H1 (cell line): ENCODE measurements around the gene ST7L. TPM values are rescaled to one million over a fixed set of nuclear protein-coding genes. Genes with fewer than 3 reads are reported as not detected.
A peak's percentile ranks its signal among the peaks of the same experiment; 100 is the strongest.

Experiments
- CTCF ChIA-PET: fragments of 300-600 bp; sonication (Branson Sonifier 250); formaldehyde crosslinking; loops from one replicate; lab custom pipeline; 2021; ENCODE audit not compliant: partially characterized antibody; lab: Charles Lee
- POLR2A ChIA-PET: fragments of 300-600 bp; sonication (Branson Sonifier 250); formaldehyde crosslinking; loops from one replicate; lab custom pipeline; 2021; ENCODE audit warnings: inconsistent platforms; ENCODE audit not compliant: partially characterized antibody; lab: Charles Lee
- DNase-seq, 2 experiments: peaks; one replicate each; pipeline versions ENCODE4 v3.0.0 to v3.0.0-alpha.2; 2010 to 2022; ENCODE audit warnings: low spot score in 2 of 2, low read depth in 1 of 2, mixed read lengths in 1 of 2
- FAIRE-seq: peaks from 2 replicates; lab custom pipeline; 2011; peaks lifted over from hg19 to GRCh38; lab: Jason Lieb, UNC
- H2AFZ ChIP-seq: 2 replicates; pipeline ENCODE4 v1.8.1; 2012; ENCODE audit warnings: low read length, inconsistent platforms
- H2AK5ac ChIP-seq: 2 replicates; pipeline ENCODE4 v1.6.1; 2013; ENCODE audit warnings: low read depth, low read length
- H2BK120ac ChIP-seq: replicated peaks from 2 replicates; pipeline ENCODE3; 2013; ENCODE audit warnings: low read depth, low read length, inconsistent platforms
- H2BK12ac ChIP-seq: 2 replicates; pipeline ENCODE4 v1.6.1; 2013; ENCODE audit warnings: low read depth, low read length
- H2BK15ac ChIP-seq: 2 replicates; pipeline ENCODE4 v1.6.1; 2013; ENCODE audit warnings: low read length
- H2BK20ac ChIP-seq: 2 replicates; pipeline ENCODE4 v1.6.1; 2013; ENCODE audit warnings: low read length
- H2BK5ac ChIP-seq: 2 replicates; pipeline ENCODE4 v1.6.1; 2013; ENCODE audit warnings: low read depth, low read length
- H3K14ac ChIP-seq: 2 replicates; pipeline ENCODE4 v1.6.1; 2013; ENCODE audit warnings: inconsistent platforms; ENCODE audit not compliant: insufficient read length
- H3K18ac ChIP-seq: 2 replicates; pipeline ENCODE4 v1.6.1; 2013; ENCODE audit warnings: low read length; ENCODE audit errors: extremely low read depth
- H3K23ac ChIP-seq: 2 replicates; pipeline ENCODE4 v1.6.1; 2013; ENCODE audit warnings: inconsistent platforms; ENCODE audit not compliant: insufficient read length
- H3K23me2 ChIP-seq: 2 replicates; pipeline ENCODE4 v1.6.1; 2013; ENCODE audit warnings: low read depth, low read length
- H3K27ac ChIP-seq: 2 replicates; pipeline ENCODE4 v1.6.1; 2011; ENCODE audit warnings: low read depth, low read length, inconsistent platforms
- H3K27me3 ChIP-seq, 4 experiments: replicated peaks in 1 of 4; 1 replicate in 1 of 4; 2 replicates in 3 of 4; pipeline versions ENCODE4 v1.6.1 to v1.8.1; 2011 to 2013; ENCODE audit warnings: low read length in 3 of 4, mild to moderate bottlenecking in 3 of 4, inconsistent platforms in 2 of 4, mixed read lengths in 2 of 4, moderate library complexity in 1 of 4; ENCODE audit not compliant: control insufficient read depth in 3 of 4, insufficient read depth in 3 of 4; ENCODE audit errors: extremely low read depth in 1 of 4
- H3K36me3 ChIP-seq, 4 experiments: 2 replicates each; pipeline versions ENCODE4 v1.6.1 to v1.8.1; 2011 to 2013; ENCODE audit warnings: mild to moderate bottlenecking in 4 of 4, low read length in 3 of 4, moderate library complexity in 2 of 4, control low read depth in 1 of 4, inconsistent platforms in 1 of 4; ENCODE audit not compliant: insufficient read depth in 4 of 4, control insufficient read depth in 2 of 4
- H3K4ac ChIP-seq: replicated peaks from 2 replicates; pipeline ENCODE3; 2013; ENCODE audit warnings: low read length, low read depth, mixed read lengths, inconsistent platforms; ENCODE audit not compliant: insufficient read length
- H3K4me1 ChIP-seq, 4 experiments: replicated peaks in 1 of 4; 1 replicate in 1 of 4; 2 replicates in 3 of 4; pipeline versions ENCODE4 v1.6.1 to v1.8.1; 2011 to 2013; ENCODE audit warnings: low read length in 3 of 4, inconsistent platforms in 2 of 4, mixed read lengths in 1 of 4; ENCODE audit not compliant: insufficient read depth in 4 of 4, control insufficient read depth in 3 of 4
- H3K4me2 ChIP-seq, 2 experiments: 2 replicates each; pipeline versions ENCODE4 v1.6.1 to v1.8.1; 2011 to 2013; ENCODE audit warnings: low read depth in 2 of 2, low read length in 2 of 2, control low read depth in 1 of 2, inconsistent platforms in 1 of 2, mild to moderate bottlenecking in 1 of 2; ENCODE audit not compliant: insufficient read depth in 1 of 2
- H3K4me3 ChIP-seq, 4 experiments: fragments of 200-600, 300-600 bp in 1 of 4; sonication (generic), shearing (Covaris generic), sonication (Bioruptor Twin) in 1 of 4; 2 replicates each; pipeline versions ENCODE4 v1.5.1 to v1.8.1; 2011 to 2016; ENCODE audit warnings: low read length in 4 of 4, low read depth in 3 of 4, control low read depth in 2 of 4, inconsistent platforms in 2 of 4, mild to moderate bottlenecking in 2 of 4, mixed read lengths in 1 of 4, moderate library complexity in 1 of 4; ENCODE audit not compliant: insufficient read depth in 2 of 4; ENCODE audit errors: extremely low read depth in 1 of 4
- H3K56ac ChIP-seq: replicated peaks from 2 replicates; pipeline ENCODE3; 2013; ENCODE audit warnings: low read depth, mild to moderate bottlenecking, mixed read lengths, low read length, inconsistent platforms; ENCODE audit not compliant: insufficient read length
- H3K79me1 ChIP-seq: 2 replicates; pipeline ENCODE4 v1.6.1; 2013; ENCODE audit warnings: low read depth, low read length, control low read depth
- H3K79me2 ChIP-seq, 2 experiments: 2 replicates each; pipeline versions ENCODE4 v1.6.1 to v1.8.1; 2012 to 2013; ENCODE audit warnings: low read length in 2 of 2, mild to moderate bottlenecking in 2 of 2, inconsistent platforms in 1 of 2; ENCODE audit not compliant: insufficient read depth in 2 of 2, control insufficient read depth in 1 of 2
- H3K9ac ChIP-seq, 4 experiments: replicated peaks in 1 of 4; 1 replicate in 1 of 4; 2 replicates in 3 of 4; pipeline versions ENCODE4 v1.6.1 to v1.8.1; 2011 to 2013; ENCODE audit warnings: low read depth in 3 of 4, low read length in 3 of 4, control low read depth in 2 of 4, mild to moderate bottlenecking in 2 of 4, moderate library complexity in 2 of 4, inconsistent platforms in 1 of 4; ENCODE audit errors: extremely low read depth in 1 of 4
- H3K9me3 ChIP-seq, 2 experiments: 2 replicates each; pipeline versions ENCODE4 v1.6.1 to v1.8.1; 2012 to 2013; ENCODE audit warnings: mild to moderate bottlenecking in 2 of 2, moderate library complexity in 2 of 2, control low read depth in 1 of 2, inconsistent platforms in 1 of 2, low read depth in 1 of 2, low read length in 1 of 2, mixed read lengths in 1 of 2; ENCODE audit not compliant: insufficient read depth in 2 of 2
- H4K20me1 ChIP-seq, 2 experiments: replicated peaks in 1 of 2; 2 replicates each; pipeline versions ENCODE3 to v1.8.1; 2011 to 2013; ENCODE audit warnings: inconsistent platforms in 2 of 2, low read length in 2 of 2, mild to moderate bottlenecking in 1 of 2; ENCODE audit not compliant: insufficient read depth in 2 of 2, control insufficient read depth in 1 of 2
- H4K5ac ChIP-seq: 2 replicates; pipeline ENCODE4 v1.6.1; 2013; ENCODE audit warnings: low read length, low read depth, mixed read lengths, inconsistent platforms; ENCODE audit not compliant: insufficient read length
- H4K8ac ChIP-seq: 2 replicates; pipeline ENCODE4 v1.8.0; 2013; ENCODE audit warnings: mild to moderate bottlenecking, moderate library complexity, low read length, inconsistent platforms; ENCODE audit not compliant: insufficient read depth; ENCODE audit errors: extremely low read depth
- H4K91ac ChIP-seq: replicated peaks from 2 replicates; pipeline ENCODE3; 2013; ENCODE audit warnings: low read length, mixed read lengths, inconsistent platforms; ENCODE audit not compliant: insufficient read length
- BRCA1 ChIP-seq: IDR thresholded peaks from 2 replicates; pipeline ENCODE4 v1.6.1; 2012; ENCODE audit warnings: low read depth, low read length, improper control_type of control experiment
- JUND ChIP-seq: IDR thresholded peaks from 2 replicates; pipeline ENCODE4 v1.6.1; 2011; ENCODE audit warnings: mild to moderate bottlenecking, improper control_type of control experiment, low read length
- KDM4A ChIP-seq: IDR thresholded peaks from one replicate; pipeline ENCODE4 v1.7.1; 2012; ENCODE audit warnings: low read depth, mild to moderate bottlenecking, moderate library complexity, low read length, inconsistent platforms; ENCODE audit not compliant: severe bottlenecking
- TBP ChIP-seq: IDR thresholded peaks from 2 replicates; pipeline ENCODE4 v1.6.1; 2011; ENCODE audit warnings: low read depth, low read length, improper control_type of control experiment
- TCF12 ChIP-seq: IDR thresholded peaks from 2 replicates; pipeline ENCODE4 v1.6.1; 2011; ENCODE audit warnings: low read depth, mild to moderate bottlenecking, low read length
- YY1 ChIP-seq: IDR thresholded peaks from 2 replicates; pipeline ENCODE4 v1.6.1; 2011; ENCODE audit warnings: low read depth, mild to moderate bottlenecking, low read length
- ZNF274 ChIP-seq: IDR thresholded peaks from 2 replicates; pipeline ENCODE4 v1.7.0; 2012; ENCODE audit warnings: low read length, borderline replicate concordance; ENCODE audit errors: extremely low read depth
- WGBS, 2 experiments: shearing (Covaris generic) in 1 of 2; methylation state at CpG; one replicate each; pipeline versions ENCODE4 v1.1.6 to v1.1.7; 2013 to 2015; ENCODE audit warnings: low lambda C conversion rate in 2 of 2, mixed read lengths in 2 of 2, inconsistent platforms in 1 of 2, low coverage in 1 of 2, missing lambda C conversion rate in 1 of 2; ENCODE audit not compliant: insufficient replicate concordance in 2 of 2, insufficient coverage in 1 of 2, insufficient read length in 1 of 2; ENCODE audit errors: extremely low coverage in 1 of 2, missing lambda C conversion rate in 1 of 2; 5-methylcytosine and 5-hydroxymethylcytosine counted together
- polyA plus RNA-seq, 7 experiments: library from polyadenylated mRNA; depleted of rRNA in 3 of 7; stranded (reverse) in 5 of 7; unstranded in 2 of 7; fragments of >200 nt in 5 of 7; fragments of 200-250 nt in 2 of 7; gene quantifications; 1 replicate in 5 of 7; 2 replicates in 1 of 7; 4 replicates in 1 of 7; pipeline versions ENCODE4 v1.2.1 to v1.2.3, GENCODE V29; 2011 to 2013; ENCODE audit warnings: missing spikeins in 2 of 7, mixed read lengths in 2 of 7
- total RNA-seq: library from RNA; stranded (reverse); fragmentation: NEBNext Ultra II Directional; extraction: Animal tissue kit (Norgen Biotek cat#: 25700); gene quantifications from 2 replicates; pipeline ENCODE4 v1.2.1, GENCODE V29; 2021
- TF ChIP-seq, protein P1 (sequence below): IDR thresholded peaks from 2 replicates; pipeline ENCODE4 v1.6.1; 2011; ENCODE audit warnings: low read length, improper control_type of control experiment

Gene ST7L
- total and polyA plus RNA-seq, 2 of the 8 experiments (the other 6 are each of a cell fraction or from before 2014, with no cell fraction given), result 9.6 to 16.2 TPM

DNA sequence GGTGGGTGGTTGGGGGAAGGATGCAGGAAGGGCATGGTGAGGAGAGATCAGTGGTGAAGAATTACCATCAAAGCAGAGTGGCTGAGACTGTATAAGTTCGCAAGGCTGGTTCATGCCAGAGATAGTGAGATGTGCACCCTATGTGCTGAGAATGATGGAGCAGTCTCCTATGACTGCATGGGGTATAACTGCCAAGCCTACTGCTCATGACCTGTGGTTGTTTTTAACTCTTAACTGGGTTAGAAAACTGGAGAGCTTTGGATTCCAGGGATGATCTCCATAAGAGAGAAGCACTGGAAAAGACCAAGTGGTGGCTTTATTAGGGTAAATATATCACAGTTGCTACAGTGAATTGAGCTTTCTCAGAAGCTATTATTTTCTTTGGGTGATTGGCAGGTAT, 94.0 kb downstream of the ST7L start:
- peak overlapping the region in 1 of 4 experiments; percentile 0; a peak in 1 of 8 replicates for H3K4me3 ChIP-seq
- no peaks in the 10 kb centered on the region for H3K27me3 ChIP-seq
- no peak overlapping the region for H3K14ac ChIP-seq
- H4K8ac ChIP-seq, result no peak overlapping the region
- no peak overlapping the region for H3K56ac ChIP-seq
- no peak overlapping the region for H3K18ac ChIP-seq
- H3K9ac ChIP-seq, result no peak overlapping the region
- H2AFZ ChIP-seq, result no peak overlapping the region
- TF ChIP-seq TBP (no peak), YY1 (no peak), KDM4A (no peak), TCF12 (no peak), BRCA1 (no peak), ZNF274 (no peak), JUND (no peak)
- TF ChIP-seq, protein P1, sequence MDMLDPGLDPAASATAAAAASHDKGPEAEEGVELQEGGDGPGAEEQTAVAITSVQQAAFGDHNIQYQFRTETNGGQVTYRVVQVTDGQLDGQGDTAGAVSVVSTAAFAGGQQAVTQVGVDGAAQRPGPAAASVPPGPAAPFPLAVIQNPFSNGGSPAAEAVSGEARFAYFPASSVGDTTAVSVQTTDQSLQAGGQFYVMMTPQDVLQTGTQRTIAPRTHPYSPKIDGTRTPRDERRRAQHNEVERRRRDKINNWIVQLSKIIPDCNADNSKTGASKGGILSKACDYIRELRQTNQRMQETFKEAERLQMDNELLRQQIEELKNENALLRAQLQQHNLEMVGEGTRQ, result no peak
- peaks cover 8 to 14% (median 10%) of the 10 kb centered on the region in 4 experiments; a peak in 6 of 7 replicates for H3K4me1 ChIP-seq
- no peak overlapping the region for H3K23ac ChIP-seq
- 75% methylated on average over 1 of the region's 1 CpG; no CpG with 5 or more reads in 1 of the 2 experiments for WGBS, 2 experiments
- H4K91ac ChIP-seq, result no peak overlapping the region
- H3K79me1 ChIP-seq, result no peaks in the 10 kb centered on the region
- no peak overlapping the region for H2BK120ac ChIP-seq
- H4K20me1 ChIP-seq, result no peaks in the 10 kb centered on the region
- H3K23me2 ChIP-seq, result no peaks in the 10 kb centered on the region; the same call in 1 of the 2 replicates
- no peak overlapping the region for H3K27ac ChIP-seq
- no peak for FAIRE-seq
- no peaks in the 10 kb centered on the region for H3K36me3 ChIP-seq
- no peak for DNase-seq
- no peak overlapping the region for H2AK5ac ChIP-seq
- no peak overlapping the region for H3K4ac ChIP-seq
- H3K9me3 ChIP-seq, result no peaks in the 10 kb centered on the region
- H2BK20ac ChIP-seq, result no peak overlapping the region
- 0 out of 2 replicates have a peak overlapping the region, but pooled peaks have one; percentile 18 for H2BK15ac ChIP-seq
- no peaks in the 10 kb centered on the region for H3K79me2 ChIP-seq
- peak overlapping the region; percentile 17 to 26; a peak in 2 of 4 replicates for H3K4me2 ChIP-seq
- H2BK12ac ChIP-seq, result no peak overlapping the region
- H2BK5ac ChIP-seq, result no peak overlapping the region
- POLR2A ChIA-PET, result interaction anchor here (1.1 to 3.9 kb wide), 2 partner anchors 15 to 29 kb away, joined by 3 to 22 read pairs; partner anchors contain the start of gene WNT2B
- no peak overlapping the region for H4K5ac ChIP-seq
- CTCF ChIA-PET, result interaction anchor here (1.0 to 2.1 kb wide), 4 partner anchors 12 to 191 kb away, joined by 3 to 5 read pairs (median 3); no protein-coding TSS in a partner anchor
